ENCODE results near the gene ZMIZ1. TPM values are rescaled to one million over a fixed set of nuclear protein-coding genes. Genes with fewer than 3 reads are reported as not detected.

Gene ZMIZ1
- total RNA-seq, 1 experiment from 2014 or later = 35.8 TPM

GRCh38 chr10:79094412-79095175 is 25.8 kb downstream of the ZMIZ1 start:
- intact Hi-C loops (cut with micrococcal nuclease; ENCODE audit: unreplicated experiment) = no loop called here
- POLR2A ChIA-PET (ENCODE audit: low non-redundant PET) = no interaction called here
- Histone ChIP-seq H3K9me3 (ENCODE audit: low read depth, low read length, poor library complexity, severe bottlenecking) (no peaks in the 10 kb centered on the region), H3K27me3 (replicated peaks; ENCODE audit: insufficient read depth, low read depth, low read length, poor library complexity) (no peaks in the 10 kb centered on the region), H3K4me1 (ENCODE audit: insufficient read depth, low read length, poor library complexity, severe bottlenecking) (peaks cover 14% of the 10 kb centered on the region), H3K27ac (ENCODE audit: low read depth, low read length, poor library complexity, severe bottlenecking) (no peak overlapping the region), H3K4me3 (ENCODE audit: low read depth, low read length, poor library complexity, severe bottlenecking) (no peak overlapping the region), H3K36me3 (ENCODE audit: insufficient read depth, low read length, poor library complexity, severe bottlenecking) (no peaks in the 10 kb centered on the region)
- CTCF ChIA-PET = interaction anchor here (1.5 kb wide), 1 partner anchor 100 kb away, joined by 6 read pairs; no protein-coding TSS in a partner anchor
- DNase-seq (ENCODE audit: low spot score) = no peak
- no TSS peak for BruUV-seq (replicated peaks)
- TF ChIP-seq, protein P1, sequence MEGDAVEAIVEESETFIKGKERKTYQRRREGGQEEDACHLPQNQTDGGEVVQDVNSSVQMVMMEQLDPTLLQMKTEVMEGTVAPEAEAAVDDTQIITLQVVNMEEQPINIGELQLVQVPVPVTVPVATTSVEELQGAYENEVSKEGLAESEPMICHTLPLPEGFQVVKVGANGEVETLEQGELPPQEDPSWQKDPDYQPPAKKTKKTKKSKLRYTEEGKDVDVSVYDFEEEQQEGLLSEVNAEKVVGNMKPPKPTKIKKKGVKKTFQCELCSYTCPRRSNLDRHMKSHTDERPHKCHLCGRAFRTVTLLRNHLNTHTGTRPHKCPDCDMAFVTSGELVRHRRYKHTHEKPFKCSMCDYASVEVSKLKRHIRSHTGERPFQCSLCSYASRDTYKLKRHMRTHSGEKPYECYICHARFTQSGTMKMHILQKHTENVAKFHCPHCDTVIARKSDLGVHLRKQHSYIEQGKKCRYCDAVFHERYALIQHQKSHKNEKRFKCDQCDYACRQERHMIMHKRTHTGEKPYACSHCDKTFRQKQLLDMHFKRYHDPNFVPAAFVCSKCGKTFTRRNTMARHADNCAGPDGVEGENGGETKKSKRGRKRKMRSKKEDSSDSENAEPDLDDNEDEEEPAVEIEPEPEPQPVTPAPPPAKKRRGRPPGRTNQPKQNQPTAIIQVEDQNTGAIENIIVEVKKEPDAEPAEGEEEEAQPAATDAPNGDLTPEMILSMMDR (conservative IDR thresholded peaks at IDR 0.05; ENCODE audit: low read depth, low read length) = no peak
- no peak for TF ChIP-seq EZH2 (IDR thresholded peaks at IDR 0.05; ENCODE audit: borderline replicate concordance, low read depth, low read length, poor library complexity, severe bottlenecking)

- no TSS peak for BruUV-seq (replicated peaks)
- no peak for DNase-seq (ENCODE audit: low spot score)
- POLR2A ChIA-PET (ENCODE audit: low non-redundant PET) = no interaction called here
- Histone ChIP-seq H3K9me3 (ENCODE audit: low read depth, low read length, poor library complexity, severe bottlenecking) (no peaks in the 10 kb centered on the region), H3K4me1 (ENCODE audit: insufficient read depth, low read length, poor library complexity, severe bottlenecking) (peaks cover 7% of the 10 kb centered on the region), H3K36me3 (ENCODE audit: insufficient read depth, low read length, poor library complexity, severe bottlenecking) (no peaks in the 10 kb centered on the region), H3K27me3 (replicated peaks; ENCODE audit: insufficient read depth, low read depth, low read length, poor library complexity) (no peaks in the 10 kb centered on the region), H3K27ac (ENCODE audit: low read depth, low read length, poor library complexity, severe bottlenecking) (no peak overlapping the region), H3K4me3 (ENCODE audit: low read depth, low read length, poor library complexity, severe bottlenecking) (no peak overlapping the region)
- CTCF ChIA-PET = no interaction called here
- TF ChIP-seq, protein P1 (conservative IDR thresholded peaks at IDR 0.05; ENCODE audit: low read depth, low read length) = no peak
- no peak for TF ChIP-seq EZH2 (IDR thresholded peaks at IDR 0.05; ENCODE audit: borderline replicate concordance, low read depth, low read length, poor library complexity, severe bottlenecking)
- intact Hi-C loops (cut with micrococcal nuclease; ENCODE audit: unreplicated experiment) = no loop called here
These were observed 26.6 kb downstream of the ZMIZ1 start for GRCh38 chr10:79095316-79095715.

DNA sequence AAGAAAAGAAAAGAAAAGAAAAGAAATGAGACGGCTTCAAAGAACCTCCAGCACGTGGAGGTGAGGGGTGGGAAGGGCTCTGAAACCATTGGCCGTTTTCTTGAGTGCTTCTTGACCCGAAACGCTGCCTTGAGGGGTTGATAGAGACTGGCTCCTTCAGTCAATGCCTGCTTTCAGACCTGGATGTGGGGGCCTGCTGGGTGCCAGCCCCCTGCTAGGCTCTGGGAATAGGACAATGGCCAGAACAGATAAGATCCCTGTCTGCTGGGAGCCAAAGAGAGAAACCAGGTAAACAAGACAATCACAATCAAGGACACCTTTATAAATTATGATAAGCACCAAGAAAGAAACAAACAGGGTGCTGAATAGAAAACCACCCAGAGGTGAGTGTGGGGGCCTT is 27.7 kb downstream of the ZMIZ1 start:
- no peak for TF ChIP-seq EZH2 (IDR thresholded peaks at IDR 0.05; ENCODE audit: borderline replicate concordance, low read depth, low read length, poor library complexity, severe bottlenecking)
- TF ChIP-seq, protein P1 (conservative IDR thresholded peaks at IDR 0.05; ENCODE audit: low read depth, low read length) = no peak
- BruUV-seq (replicated peaks) = no TSS peak
- Histone ChIP-seq H3K9me3 (ENCODE audit: low read depth, low read length, poor library complexity, severe bottlenecking) (no peaks in the 10 kb centered on the region), H3K36me3 (ENCODE audit: insufficient read depth, low read length, poor library complexity, severe bottlenecking) (no peaks in the 10 kb centered on the region), H3K4me3 (ENCODE audit: low read depth, low read length, poor library complexity, severe bottlenecking) (no peak overlapping the region), H3K27me3 (replicated peaks; ENCODE audit: insufficient read depth, low read depth, low read length, poor library complexity) (no peaks in the 10 kb centered on the region), H3K27ac (ENCODE audit: low read depth, low read length, poor library complexity, severe bottlenecking) (no peak overlapping the region), H3K4me1 (ENCODE audit: insufficient read depth, low read length, poor library complexity, severe bottlenecking) (no peaks in the 10 kb centered on the region)
- intact Hi-C loops (cut with micrococcal nuclease; ENCODE audit: unreplicated experiment) = no loop called here
- CTCF ChIA-PET = no interaction called here
- DNase-seq (ENCODE audit: low spot score) = no peak
- POLR2A ChIA-PET (ENCODE audit: low non-redundant PET) = no interaction called here
